ENCODE measurements around the gene ASB13. TPM values are rescaled to one million over a fixed set of nuclear protein-coding genes. Genes with fewer than 3 reads are reported as not detected.

Gene ASB13
- total and polyA plus RNA-seq, 2 of the 13 experiments (the other 11 are each of a cell fraction or from before 2014, with no cell fraction given), result 9.3 to 15.4 TPM

GRCh38 chr10:5629303-5630111 lies 36.9 kb downstream of the ASB13 start (continued):
- TF ChIP-seq E2F2 (CRISPR knock-in tag; IDR thresholded peaks at IDR 0.05; ENCODE audit: borderline replicate concordance) (no peak), ELF3 (CRISPR knock-in tag; IDR thresholded peaks at IDR 0.05) (peak; percentile 16; the same call in 1 of the 2 replicates), ZNF75D (CRISPR knock-in tag; IDR thresholded peaks at IDR 0.05; ENCODE audit: borderline replicate concordance) (no peak)

- ChIA-PET CTCF (ENCODE audit: low intra/inter-chr PET ratio, low total read pairs) (interaction anchor here (1.2 kb wide), 1 partner anchor 187 kb away, joined by 3 read pairs; no protein-coding TSS in a partner anchor), POLR2A (interaction anchor here (1.2 to 3.2 kb wide), 2 partner anchors 80 to 182 kb away, joined by 4 to 19 read pairs; no protein-coding TSS in a partner anchor)
- no peaks in the 10 kb centered on the region for H3K79me2 ChIP-seq (ENCODE audit: insufficient read depth, low read length)
- in situ Hi-C loops (cut with HindIII; ENCODE audit: extremely low pct_ligation_motif_present, low pct_unique_long_range_greater_than_20kb) (no loop called here), intact Hi-C loops (cut with micrococcal nuclease; ENCODE audit: unreplicated experiment) (no loop called here)
- no peaks in the 10 kb centered on the region; the same call in 1 of the 2 replicates for H4K20me1 ChIP-seq (ENCODE audit: insufficient read depth, low read length)
- no peaks in the 10 kb centered on the region for H3K36me3 ChIP-seq (replicated peaks in 1 of 2; ENCODE audit: control insufficient read depth in 1 of 2, insufficient read depth in 2 of 2, low read length in 2 of 2)
- 19% methylated on average over 13 of the region's 15 CpGs for WGBS (ENCODE audit: low lambda C conversion rate)
- H3K4me2 ChIP-seq (ENCODE audit: low read depth, low read length), result peak overlapping the region; percentile 85
- H3K9me3 ChIP-seq (ENCODE audit: low read length), result no peaks in the 10 kb centered on the region
- no peak for DNase-seq (ENCODE audit: low spot score)
- H3K4me3 ChIP-seq (replicated peaks in 1 of 3; ENCODE audit: insufficient read depth in 1 of 3, low read depth in 2 of 3, low read length in 3 of 3), result peak overlapping the region; percentile 24 to 61 (median 61)
- H3K27me3 ChIP-seq (ENCODE audit: control insufficient read depth in 1 of 2, insufficient read depth in 2 of 2, low read length in 2 of 2), result no peaks in the 10 kb centered on the region; a peak in 1 of 5 replicates
- peak overlapping the region; percentile 1; the same call in 1 of the 2 replicates for H3K9ac ChIP-seq (ENCODE audit: insufficient read depth, low read depth, low read length)
- peaks cover 65% of the 10 kb centered on the region for H3K4me1 ChIP-seq (ENCODE audit: insufficient read depth, low read length)
- 0 out of 3 replicates have a peak, but pooled peaks have one; percentile 13 for ATAC-seq
- TF ChIP-seq MAFF (IDR thresholded peaks at IDR 0.05; ENCODE audit: low read depth, low read length) (peak; percentile 83), NKX3-1 (CRISPR knock-in tag; IDR thresholded peaks at IDR 0.05) (no peak), LCORL (IDR thresholded peaks at IDR 0.05) (no peak), LCORL (CRISPR knock-in tag; IDR thresholded peaks at IDR 0.05) (no peak), ZFY (CRISPR knock-in tag; IDR thresholded peaks at IDR 0.05) (no peak), MAFK (conservative IDR thresholded peaks at IDR 0.05 in 1 of 2, IDR thresholded peaks at IDR 0.05 in 1 of 2; ENCODE audit: low read length in 2 of 2) (peak; percentile 89 to 91)
- H2AFZ ChIP-seq (ENCODE audit: low read length), result peak overlapping the region; percentile 32
- no TSS peak for BruUV-seq (replicated peaks)
- FAIRE-seq, result no peak
- no peak overlapping the region for H3K27ac ChIP-seq (ENCODE audit: extremely low read length, insufficient read depth, low read length)
Measured at GRCh38 chr10:5628451-5629302, 37.7 kb downstream of the ASB13 start.
